ENCODE results near the gene EXT2. TPM values are rescaled to one million over a fixed set of nuclear protein-coding genes. Genes with fewer than 3 reads are reported as not detected.

The EXT2 gene
- polyA plus RNA-seq, 1 of the 3 experiments (the other 2 are of a cell fraction) = 92.9 TPM

- TF ChIP-seq, protein P1, sequence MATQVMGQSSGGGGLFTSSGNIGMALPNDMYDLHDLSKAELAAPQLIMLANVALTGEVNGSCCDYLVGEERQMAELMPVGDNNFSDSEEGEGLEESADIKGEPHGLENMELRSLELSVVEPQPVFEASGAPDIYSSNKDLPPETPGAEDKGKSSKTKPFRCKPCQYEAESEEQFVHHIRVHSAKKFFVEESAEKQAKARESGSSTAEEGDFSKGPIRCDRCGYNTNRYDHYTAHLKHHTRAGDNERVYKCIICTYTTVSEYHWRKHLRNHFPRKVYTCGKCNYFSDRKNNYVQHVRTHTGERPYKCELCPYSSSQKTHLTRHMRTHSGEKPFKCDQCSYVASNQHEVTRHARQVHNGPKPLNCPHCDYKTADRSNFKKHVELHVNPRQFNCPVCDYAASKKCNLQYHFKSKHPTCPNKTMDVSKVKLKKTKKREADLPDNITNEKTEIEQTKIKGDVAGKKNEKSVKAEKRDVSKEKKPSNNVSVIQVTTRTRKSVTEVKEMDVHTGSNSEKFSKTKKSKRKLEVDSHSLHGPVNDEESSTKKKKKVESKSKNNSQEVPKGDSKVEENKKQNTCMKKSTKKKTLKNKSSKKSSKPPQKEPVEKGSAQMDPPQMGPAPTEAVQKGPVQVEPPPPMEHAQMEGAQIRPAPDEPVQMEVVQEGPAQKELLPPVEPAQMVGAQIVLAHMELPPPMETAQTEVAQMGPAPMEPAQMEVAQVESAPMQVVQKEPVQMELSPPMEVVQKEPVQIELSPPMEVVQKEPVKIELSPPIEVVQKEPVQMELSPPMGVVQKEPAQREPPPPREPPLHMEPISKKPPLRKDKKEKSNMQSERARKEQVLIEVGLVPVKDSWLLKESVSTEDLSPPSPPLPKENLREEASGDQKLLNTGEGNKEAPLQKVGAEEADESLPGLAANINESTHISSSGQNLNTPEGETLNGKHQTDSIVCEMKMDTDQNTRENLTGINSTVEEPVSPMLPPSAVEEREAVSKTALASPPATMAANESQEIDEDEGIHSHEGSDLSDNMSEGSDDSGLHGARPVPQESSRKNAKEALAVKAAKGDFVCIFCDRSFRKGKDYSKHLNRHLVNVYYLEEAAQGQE (IDR thresholded peaks at IDR 0.05; ENCODE audit: low read depth, low read length) = no peak
These were observed 77.5 kb downstream of the EXT2 start (continued) for GRCh38 chr11:44172966-44173365.

- Histone ChIP-seq H3K79me2 (ENCODE audit: insufficient read depth) (no peaks in the 10 kb centered on the region), H3K27me3 (ENCODE audit: insufficient read depth) (no peaks in the 10 kb centered on the region), H3K36me3 (replicated peaks in 1 of 2; ENCODE audit: control insufficient read depth in 1 of 2, insufficient read depth in 2 of 2, low read length in 1 of 2) (no peaks in the 10 kb centered on the region), H3K4me1 (ENCODE audit: control insufficient read depth in 1 of 2, insufficient read depth in 2 of 2, low read depth in 1 of 2, low read length in 1 of 2) (peaks cover 22 to 42% of the 10 kb centered on the region in 2 experiments; a peak in 3 of 4 replicates), H3F3A (replicated peaks; ENCODE audit: insufficient read depth) (peaks cover 5% of the 10 kb centered on the region), H2AFZ (ENCODE audit: low read depth) (no peak overlapping the region), H3K4me3 (ENCODE audit: low read depth in 2 of 2, low read length in 1 of 2) (no peak overlapping the region), H3K27ac (ENCODE audit: low read depth in 2 of 2, low read length in 1 of 2) (no peak overlapping the region), H3K9ac (no peak overlapping the region), H3K9me2 (no peaks in the 10 kb centered on the region), H3K9me3 (no peaks in the 10 kb centered on the region), H3K4me2 (no peak overlapping the region), H4K20me1 (ENCODE audit: insufficient read depth) (no peaks in the 10 kb centered on the region)
- ChIA-PET POLR2A (no interaction called here), CTCF (interaction anchor here (1.5 kb wide), 1 partner anchor 16 kb away, joined by 3 read pairs; no protein-coding TSS in a partner anchor)
- WGBS (ENCODE audit: low lambda C conversion rate) = 100% methylated on average over 1 of the region's 1 CpG
- no peak for DNase-seq
- TF ChIP-seq RXRA (IDR thresholded peaks at IDR 0.05; ENCODE audit: borderline replicate concordance, low read depth) (no peak), GABPA (IDR thresholded peaks at IDR 0.05; ENCODE audit: low read depth) (no peak), EP300 (IDR thresholded peaks at IDR 0.05; ENCODE audit: borderline replicate concordance in 1 of 2, low read depth in 1 of 2, low read length in 1 of 2) (no peak), POLR2AphosphoS5 (IDR thresholded peaks at IDR 0.05; ENCODE audit: low read depth, low read length) (no peak), SIN3A (IDR thresholded peaks at IDR 0.05; ENCODE audit: borderline replicate concordance, low read depth, low read length) (no peak), TCF12 (IDR thresholded peaks at IDR 0.05) (no peak), EZH2phosphoT487 (IDR thresholded peaks at IDR 0.05; ENCODE audit: borderline replicate concordance, low read depth) (no peak), FOSL2 (IDR thresholded peaks at IDR 0.05; ENCODE audit: borderline replicate concordance, low read depth) (no peak), NFIC (IDR thresholded peaks at IDR 0.05; ENCODE audit: borderline replicate concordance) (no peak), YY1 (IDR thresholded peaks at IDR 0.05; ENCODE audit: low read depth) (no peak), RCOR1 (IDR thresholded peaks at IDR 0.05; ENCODE audit: low read length) (no peak), MXI1 (IDR thresholded peaks at IDR 0.05; ENCODE audit: low read depth, low read length) (no peak), PBX3 (IDR thresholded peaks at IDR 0.05) (no peak)
- TF ChIP-seq, protein P2, sequence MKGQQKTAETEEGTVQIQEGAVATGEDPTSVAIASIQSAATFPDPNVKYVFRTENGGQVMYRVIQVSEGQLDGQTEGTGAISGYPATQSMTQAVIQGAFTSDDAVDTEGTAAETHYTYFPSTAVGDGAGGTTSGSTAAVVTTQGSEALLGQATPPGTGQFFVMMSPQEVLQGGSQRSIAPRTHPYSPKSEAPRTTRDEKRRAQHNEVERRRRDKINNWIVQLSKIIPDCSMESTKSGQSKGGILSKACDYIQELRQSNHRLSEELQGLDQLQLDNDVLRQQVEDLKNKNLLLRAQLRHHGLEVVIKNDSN (IDR thresholded peaks at IDR 0.05; ENCODE audit: borderline replicate concordance, low read depth) = no peak
- TF ChIP-seq, protein P3, sequence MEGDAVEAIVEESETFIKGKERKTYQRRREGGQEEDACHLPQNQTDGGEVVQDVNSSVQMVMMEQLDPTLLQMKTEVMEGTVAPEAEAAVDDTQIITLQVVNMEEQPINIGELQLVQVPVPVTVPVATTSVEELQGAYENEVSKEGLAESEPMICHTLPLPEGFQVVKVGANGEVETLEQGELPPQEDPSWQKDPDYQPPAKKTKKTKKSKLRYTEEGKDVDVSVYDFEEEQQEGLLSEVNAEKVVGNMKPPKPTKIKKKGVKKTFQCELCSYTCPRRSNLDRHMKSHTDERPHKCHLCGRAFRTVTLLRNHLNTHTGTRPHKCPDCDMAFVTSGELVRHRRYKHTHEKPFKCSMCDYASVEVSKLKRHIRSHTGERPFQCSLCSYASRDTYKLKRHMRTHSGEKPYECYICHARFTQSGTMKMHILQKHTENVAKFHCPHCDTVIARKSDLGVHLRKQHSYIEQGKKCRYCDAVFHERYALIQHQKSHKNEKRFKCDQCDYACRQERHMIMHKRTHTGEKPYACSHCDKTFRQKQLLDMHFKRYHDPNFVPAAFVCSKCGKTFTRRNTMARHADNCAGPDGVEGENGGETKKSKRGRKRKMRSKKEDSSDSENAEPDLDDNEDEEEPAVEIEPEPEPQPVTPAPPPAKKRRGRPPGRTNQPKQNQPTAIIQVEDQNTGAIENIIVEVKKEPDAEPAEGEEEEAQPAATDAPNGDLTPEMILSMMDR (IDR thresholded peaks at IDR 0.05) = no peak
- TF ChIP-seq, protein P1 (IDR thresholded peaks at IDR 0.05; ENCODE audit: low read depth, low read length) = no peak
These were observed 79.4 kb downstream of the EXT2 start for GRCh38 chr11:44174842-44175241.
